Brain microvascular endothelial cell (primary cell): Measurements from ENCODE around the gene ADAMTS14.

Source experiments
- DNase-seq: peaks from one replicate; pipeline ENCODE4 v3.0.0-alpha.2; 2020
- H3K27ac ChIP-seq: fragments of 250-450 bp; sonication (Bioruptor Pico); 2 replicates; pipeline ENCODE4 v1.5.1; 2020; ENCODE audit warnings: mild to moderate bottlenecking, moderate library complexity
- H3K27me3 ChIP-seq: fragments of 250-450 bp; sonication (Bioruptor Pico); replicated peaks from 2 replicates; pipeline ENCODE4 v1.5.1; 2020; ENCODE audit warnings: mild to moderate bottlenecking
- H3K36me3 ChIP-seq: fragments of 250-450 bp; sonication (Bioruptor Pico); replicated peaks from 2 replicates; pipeline ENCODE4 v1.5.1; 2020; ENCODE audit warnings: mild to moderate bottlenecking
- H3K4me3 ChIP-seq: 2 replicates; pipeline ENCODE4 v1.5.1; 2011; ENCODE audit warnings: low read depth, mild to moderate bottlenecking, control low read depth, low read length, moderate library complexity
- CTCF ChIP-seq: IDR thresholded peaks from 2 replicates; pipeline ENCODE4 v1.5.1; 2011; ENCODE audit warnings: low read depth, mild to moderate bottlenecking, moderate library complexity, low read length, control low read depth, inconsistent platforms; ENCODE audit errors: missing control alignments
- in situ Hi-C: cut with HindIII; loops from 2 replicates; pipeline ENCODE4 v1.10.0; 2017; ENCODE audit warnings: low sequenced_read_pairs, low pct_ligation_motif_present

ADAMTS14 gene

DNA sequence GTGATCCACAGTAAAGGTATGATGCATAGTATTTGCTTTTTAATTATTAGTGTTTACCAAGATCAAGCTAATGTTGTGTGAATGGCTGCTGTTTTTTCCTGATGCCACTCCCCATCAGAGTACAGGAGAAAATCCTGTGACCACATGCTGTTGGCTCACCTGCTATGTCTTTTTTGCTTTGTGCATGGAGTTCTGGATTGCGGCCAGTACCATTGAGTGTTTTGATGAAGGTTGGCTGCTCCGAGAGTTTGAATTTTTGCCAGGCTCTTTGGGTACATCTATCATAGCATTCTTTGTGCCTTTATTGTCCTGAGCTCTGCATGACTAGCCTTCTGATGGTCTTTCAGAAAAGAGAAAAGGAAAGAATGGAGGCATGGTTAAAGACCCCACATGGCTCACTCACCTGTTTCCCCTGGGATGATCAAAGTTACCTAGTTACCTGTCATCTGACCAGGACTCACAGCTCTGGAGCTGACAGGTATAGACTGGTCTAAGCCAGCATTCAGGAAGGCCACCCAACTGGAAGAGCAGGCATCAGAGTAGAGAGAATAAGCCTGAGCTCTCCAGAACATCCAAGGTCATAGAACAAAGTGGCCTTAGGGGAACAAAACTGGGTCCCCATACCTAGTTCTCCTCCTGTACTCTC is 131.6 kb downstream of the ADAMTS14 start:
- H3K27me3 ChIP-seq, result no peaks in the 10 kb centered on the region
- no peak for DNase-seq
- in situ Hi-C loops, result no loop called here
- H3K4me3 ChIP-seq, result no peak overlapping the region
- TF ChIP-seq CTCF, result no peak
- no peaks in the 10 kb centered on the region for H3K36me3 ChIP-seq
- H3K27ac ChIP-seq, result no peak overlapping the region

- in situ Hi-C loops, result no loop called here
- Histone ChIP-seq H3K27ac (no peak overlapping the region), H3K27me3 (no peaks in the 10 kb centered on the region), H3K36me3 (no peaks in the 10 kb centered on the region), H3K4me3 (no peak overlapping the region)
- no peak for DNase-seq
- TF ChIP-seq CTCF, result no peak
Measured at GRCh38 chr10:70804421-70804808, 132.1 kb downstream of the ADAMTS14 start.

- no peak for TF ChIP-seq CTCF
- no peak overlapping the region for H3K4me3 ChIP-seq
- H3K27ac ChIP-seq, result no peak overlapping the region
- in situ Hi-C loops, result no loop called here
- no peak for DNase-seq
- H3K36me3 ChIP-seq, result no peaks in the 10 kb centered on the region
- H3K27me3 ChIP-seq, result no peaks in the 10 kb centered on the region
Measured at GRCh38 chr10:70805619-70806215, 133.4 kb downstream of the ADAMTS14 start.

GRCh38 chr10:70806841-70807240 is 134.5 kb downstream of the ADAMTS14 start:
- Histone ChIP-seq H3K36me3 (no peaks in the 10 kb centered on the region), H3K4me3 (no peak overlapping the region), H3K27me3 (no peaks in the 10 kb centered on the region), H3K27ac (no peak overlapping the region)
- TF ChIP-seq CTCF, result no peak
- DNase-seq, result no peak
- in situ Hi-C loops, result no loop called here

DNA sequence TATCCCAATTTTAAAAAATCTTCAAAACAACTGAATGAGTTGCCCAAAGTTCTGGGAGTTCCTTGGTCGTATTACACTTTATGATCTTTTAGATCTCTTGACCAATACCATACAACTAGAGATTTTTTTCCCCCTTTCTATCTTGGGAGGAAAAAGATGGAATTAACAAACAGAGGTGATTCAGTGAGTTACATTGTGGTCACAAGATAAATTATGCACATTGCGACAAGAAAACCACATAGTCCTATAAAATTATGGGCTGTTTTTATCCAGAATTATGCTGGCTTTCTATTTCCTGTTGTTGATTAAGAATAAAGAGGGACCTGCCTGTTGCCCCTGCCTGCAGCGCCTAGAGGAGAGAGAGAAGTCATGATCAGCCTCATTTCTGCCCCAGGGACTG is 135.2 kb downstream of the ADAMTS14 start:
- no peak for DNase-seq
- no peak for TF ChIP-seq CTCF
- no peaks in the 10 kb centered on the region for H3K36me3 ChIP-seq
- H3K4me3 ChIP-seq, result no peak overlapping the region
- in situ Hi-C loops, result no loop called here
- no peak overlapping the region for H3K27ac ChIP-seq
- no peaks in the 10 kb centered on the region for H3K27me3 ChIP-seq
